Neural crest cell (in vitro differentiated cells): Measurements from ENCODE around the gene PARP4. TPM values are rescaled to one million over a fixed set of nuclear protein-coding genes. Genes with fewer than 3 reads are reported as not detected.

Experiments
- DNase-seq: peaks from one replicate; pipeline ENCODE4 v3.0.0; 2021; ENCODE audit warnings: low read depth, mixed read lengths, low spot score
- H3K27ac Mint-ChIP-seq: one replicate; pipeline ENCODE4 v1.8.0; 2021; ENCODE audit warnings: mild to moderate bottlenecking, mixed read lengths; ENCODE audit not compliant: unreplicated experiment
- H3K27me3 Mint-ChIP-seq: 2 replicates; pipeline ENCODE4 v1.8.0; 2021; ENCODE audit warnings: low read depth, mild to moderate bottlenecking, mixed read lengths
- H3K36me3 Mint-ChIP-seq: 2 replicates; pipeline ENCODE4 v1.8.0; 2021; ENCODE audit warnings: low read depth, mild to moderate bottlenecking, mixed read lengths
- H3K4me1 Mint-ChIP-seq: 2 replicates; pipeline ENCODE4 v1.8.0; 2021; ENCODE audit warnings: mixed read lengths
- H3K4me3 Mint-ChIP-seq: one replicate; pipeline ENCODE4 v1.8.0; 2021; ENCODE audit warnings: mild to moderate bottlenecking, mixed read lengths
- H3K9me3 Mint-ChIP-seq: 2 replicates; pipeline ENCODE4 v1.8.0; 2021; ENCODE audit warnings: mixed read lengths
- CTCF ChIP-seq: fragments of 200-600 bp; sonication (generic); conservative IDR thresholded peaks from 2 replicates; pipeline ENCODE4 v1.5.0; 2021; ENCODE audit warnings: antibody characterized with exemption, mild to moderate bottlenecking
- total RNA-seq: library from RNA; stranded (reverse); gene quantifications from 2 replicates; pipeline ENCODE4 v1.2.1, GENCODE V29; 2021

Gene PARP4
- total RNA-seq, 1 donor from 2014 or later, result 36.3 TPM

- no peak overlapping the region for H3K4me3 Mint-ChIP-seq
- no peak for TF ChIP-seq CTCF
- H3K27me3 Mint-ChIP-seq, result no peaks in the 10 kb centered on the region
- no peak for DNase-seq
- no peaks in the 10 kb centered on the region for H3K36me3 Mint-ChIP-seq
- peaks cover 6% of the 10 kb centered on the region for H3K4me1 Mint-ChIP-seq
- no peak overlapping the region for H3K27ac Mint-ChIP-seq
- H3K9me3 Mint-ChIP-seq, result no peaks in the 10 kb centered on the region
These were observed 8.2 kb upstream of the PARP4 start for GRCh38 chr13:24520733-24521132.

GRCh38 chr13:24516919-24517318 lies 4.3 kb upstream of the PARP4 start:
- Mint-ChIP-seq H3K4me3 (no peak overlapping the region), H3K36me3 (no peaks in the 10 kb centered on the region), H3K27ac (no peak overlapping the region), H3K9me3 (no peaks in the 10 kb centered on the region), H3K27me3 (no peaks in the 10 kb centered on the region), H3K4me1 (peaks cover 14% of the 10 kb centered on the region)
- no peak for TF ChIP-seq CTCF
- no peak for DNase-seq

GRCh38 chr13:24512908-24513213 lies 283 bp upstream of the PARP4 start:
- Mint-ChIP-seq H3K4me3 (peak overlapping the region; percentile 82), H3K27me3 (no peaks in the 10 kb centered on the region), H3K27ac (peak overlapping the region; percentile 16), H3K36me3 (peaks cover 4% of the 10 kb centered on the region), H3K4me1 (peaks cover 23% of the 10 kb centered on the region), H3K9me3 (peaks cover 2% of the 10 kb centered on the region)
- DNase-seq, result no peak
- TF ChIP-seq CTCF, result no peak

GRCh38 chr13:24511816-24512196 lies 772 bp downstream of the PARP4 start:
- no peak for DNase-seq
- peak overlapping the region; percentile 82 for H3K4me3 Mint-ChIP-seq
- H3K4me1 Mint-ChIP-seq, result peaks cover 23% of the 10 kb centered on the region
- peak overlapping the region; percentile 28 for H3K27ac Mint-ChIP-seq
- peaks cover 5% of the 10 kb centered on the region for H3K9me3 Mint-ChIP-seq
- no peaks in the 10 kb centered on the region for H3K27me3 Mint-ChIP-seq
- TF ChIP-seq CTCF, result no peak
- peaks cover 8% of the 10 kb centered on the region for H3K36me3 Mint-ChIP-seq

- TF ChIP-seq CTCF, result no peak
- peak overlapping the region; percentile 28 for H3K27ac Mint-ChIP-seq
- peaks cover 8% of the 10 kb centered on the region for H3K36me3 Mint-ChIP-seq
- peaks cover 5% of the 10 kb centered on the region for H3K9me3 Mint-ChIP-seq
- H3K4me3 Mint-ChIP-seq, result peak overlapping the region; percentile 82
- DNase-seq, result no peak
- no peaks in the 10 kb centered on the region for H3K27me3 Mint-ChIP-seq
- peaks cover 23% of the 10 kb centered on the region for H3K4me1 Mint-ChIP-seq
These were observed 1.4 kb downstream of the PARP4 start for GRCh38 chr13:24511019-24511815.
